Endothelial cell of hepatic sinusoid (primary cell): ENCODE data around the gene NSF.
"Not testable (repeated sequence)": the region's sequence is repeated elsewhere in the genome, so short reads cannot be mapped to it uniquely, and the experiment has no call there.

ENCODE experiments used
- in situ Hi-C: cut with HindIII; loops from 2 replicates; pipeline ENCODE4 v1.10.0; 2017; ENCODE audit warnings: low sequenced_read_pairs

NSF gene

DNA sequence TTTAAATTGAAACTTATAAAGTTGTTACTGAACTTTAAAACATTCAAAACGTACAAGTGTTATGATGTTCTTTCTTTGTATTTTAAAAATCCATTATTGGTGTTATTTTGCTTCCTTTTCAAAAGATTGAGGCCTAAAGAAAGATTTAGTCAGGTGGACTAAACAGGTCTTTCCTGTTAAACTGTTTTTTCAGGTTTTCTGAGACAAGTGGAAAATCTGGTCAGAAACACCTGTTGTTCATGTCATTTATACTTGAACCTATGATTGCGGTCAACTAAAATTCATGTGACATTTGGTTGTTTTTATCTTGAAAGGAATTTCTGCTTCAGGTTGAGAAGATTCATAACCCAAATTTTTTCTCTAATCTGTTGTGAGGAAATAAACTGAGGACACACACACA lies 108.5 kb downstream of the NSF start:
- in situ Hi-C loops, result not testable (repeated sequence)

- in situ Hi-C loops, result no loop called here
Observed at GRCh38 chr17:46717999-46718398, 127.5 kb downstream of the NSF start.

GRCh38 chr17:46719891-46720290 lies 129.4 kb downstream of the NSF start:
- in situ Hi-C loops, result no loop called here

- in situ Hi-C loops, result no loop called here
Observed at GRCh38 chr17:46720408-46720807, 129.9 kb downstream of the NSF start.

DNA sequence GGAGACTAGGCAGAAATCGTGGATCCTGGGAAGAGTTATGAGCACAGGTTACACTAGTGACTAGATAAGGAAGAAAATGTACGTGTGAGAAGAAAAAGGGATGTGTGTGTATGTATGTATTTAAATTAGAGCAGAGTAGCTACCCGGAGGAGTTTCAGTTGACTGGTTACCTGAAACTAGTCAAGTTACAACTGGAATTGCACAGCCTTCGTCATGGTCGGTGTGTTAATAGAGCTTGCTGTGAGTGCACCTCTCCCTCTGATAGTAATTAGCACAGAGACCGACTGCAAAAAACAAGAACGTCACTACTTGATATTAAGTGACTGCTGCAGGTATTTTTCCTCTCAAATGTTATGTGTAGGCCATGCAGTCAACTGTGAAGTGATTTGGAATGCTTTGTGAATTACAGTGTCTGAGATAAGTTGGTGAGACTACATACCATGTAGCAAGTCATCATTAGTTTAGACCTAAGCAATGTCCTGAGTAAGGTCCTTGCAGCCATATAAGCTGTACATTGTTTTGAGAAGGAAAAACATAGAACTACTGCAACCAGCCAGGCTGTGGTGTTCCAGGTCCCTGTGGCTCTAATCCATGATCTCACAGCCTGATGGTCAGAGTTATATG lies 132.3 kb downstream of the NSF start:
- in situ Hi-C loops, result no loop called here

GRCh38 chr17:46726206-46726605 lies 135.7 kb downstream of the NSF start:
- in situ Hi-C loops, result no loop called here

DNA sequence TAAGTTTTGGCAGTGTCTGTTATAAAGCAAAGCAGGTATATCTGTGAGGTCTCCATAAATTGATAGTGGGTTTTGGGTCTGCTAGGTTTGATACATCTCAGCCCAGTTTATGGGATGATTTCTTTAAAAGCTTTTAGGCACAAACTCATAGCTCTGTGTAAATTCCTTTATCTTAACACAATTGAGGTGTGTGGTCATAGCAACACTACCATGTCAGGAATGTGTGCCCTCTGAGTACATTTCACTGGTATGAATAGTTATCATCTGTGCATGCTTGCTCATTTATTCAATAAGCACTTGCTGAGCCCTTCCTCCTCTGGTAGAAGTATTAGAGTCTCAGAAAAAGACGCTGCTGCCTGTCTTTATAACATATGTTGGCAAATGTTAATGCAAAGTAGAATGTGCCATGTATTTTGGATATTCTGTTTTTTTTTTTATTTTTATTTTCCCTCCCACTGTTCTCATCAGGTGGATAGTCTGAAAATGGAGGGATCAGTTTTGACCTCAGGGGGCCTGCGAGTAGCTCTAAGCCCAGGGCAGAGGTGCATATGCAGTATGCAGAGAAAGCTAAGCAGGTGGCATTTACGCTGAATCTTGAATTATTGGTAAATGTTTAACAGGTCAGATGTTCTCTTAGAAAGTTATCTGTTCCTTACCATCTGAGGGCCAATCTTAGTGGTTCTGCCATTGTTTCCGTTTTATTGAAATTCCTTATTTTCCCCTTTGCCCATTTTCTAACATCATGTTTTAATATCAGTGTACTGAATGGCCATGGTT lies 137.3 kb downstream of the NSF start:
- in situ Hi-C loops, result no loop called here

DNA sequence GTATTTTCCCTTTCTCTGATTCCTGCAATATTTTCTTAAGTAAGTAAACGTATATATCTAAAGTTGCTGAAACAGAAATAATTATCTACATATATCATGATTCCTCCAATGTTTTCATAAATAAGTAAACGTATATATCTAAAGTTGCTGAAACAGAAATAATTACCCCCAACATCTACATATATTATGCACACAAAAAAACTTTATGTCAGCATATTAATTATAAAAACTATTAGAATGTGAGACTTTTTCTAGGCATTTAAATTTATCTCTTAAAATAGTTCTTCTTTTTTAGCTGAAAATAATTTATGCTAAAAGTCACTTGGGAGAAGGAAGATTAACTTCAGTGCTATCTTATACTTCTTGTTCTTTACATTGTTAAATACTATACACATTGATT lies 139.6 kb downstream of the NSF start:
- in situ Hi-C loops, result no loop called here

DNA sequence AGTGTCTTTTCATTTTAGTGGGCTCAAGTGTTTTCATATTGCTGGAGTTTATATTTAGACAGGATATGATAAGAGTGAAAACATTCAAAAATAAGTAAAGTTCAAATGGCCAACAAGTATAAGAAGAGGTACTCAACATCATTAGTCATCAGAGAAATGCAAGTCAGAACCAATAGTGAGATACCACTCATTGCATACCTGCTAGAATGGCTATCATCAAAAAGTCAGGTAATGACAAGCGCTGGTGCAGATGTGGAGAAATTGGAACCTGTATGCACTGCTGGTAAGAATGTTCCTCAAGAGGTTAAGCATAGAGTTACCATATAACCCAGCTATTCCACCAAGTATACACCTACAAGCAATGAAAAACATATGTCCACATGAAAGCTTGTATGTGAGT lies 140.2 kb downstream of the NSF start:
- in situ Hi-C loops, result no loop called here

DNA sequence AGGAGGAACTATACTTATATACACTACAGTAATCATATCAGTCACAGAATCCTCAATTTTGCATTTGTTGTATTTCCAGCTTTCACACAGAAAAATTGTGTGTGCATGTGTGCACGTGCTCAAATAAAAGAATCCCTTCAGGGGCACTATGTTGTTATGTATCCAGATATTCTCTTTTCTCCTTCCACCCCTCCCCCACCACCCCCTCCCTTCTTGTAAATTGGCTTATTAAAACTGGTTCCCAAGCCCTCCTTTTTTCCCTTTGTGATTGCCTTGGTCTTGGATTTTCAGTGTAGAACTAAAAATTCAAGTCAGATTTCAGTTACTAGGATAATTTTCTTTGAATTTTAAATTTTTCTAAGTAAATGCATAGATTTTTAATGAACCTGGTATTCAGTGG lies 141.7 kb downstream of the NSF start:
- in situ Hi-C loops, result no loop called here

GRCh38 chr17:46732754-46733398 lies 142.4 kb downstream of the NSF start:
- in situ Hi-C loops, result no loop called here

GRCh38 chr17:46733837-46734475 lies 143.5 kb downstream of the NSF start:
- in situ Hi-C loops, result no loop called here

DNA sequence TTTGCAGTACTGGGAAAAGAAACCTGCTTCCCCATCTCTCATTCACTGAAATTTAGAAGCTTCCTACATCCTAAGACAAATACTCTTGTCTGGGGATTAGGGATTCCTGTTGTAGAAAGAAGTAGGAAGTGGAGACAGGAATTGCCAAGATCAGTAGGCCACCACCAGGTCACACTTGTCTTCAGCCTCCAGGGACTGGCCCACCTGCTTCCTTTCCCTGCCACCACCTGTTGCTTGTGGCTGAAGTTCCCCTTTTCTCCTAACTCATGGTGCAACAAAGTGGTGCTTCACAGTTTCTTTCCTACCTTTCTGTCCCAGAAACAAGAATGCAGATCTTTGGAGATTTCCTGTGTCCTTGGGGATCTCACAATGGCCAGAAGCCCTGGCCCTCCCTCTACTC lies 145.6 kb downstream of the NSF start:
- in situ Hi-C loops, result no loop called here

DNA sequence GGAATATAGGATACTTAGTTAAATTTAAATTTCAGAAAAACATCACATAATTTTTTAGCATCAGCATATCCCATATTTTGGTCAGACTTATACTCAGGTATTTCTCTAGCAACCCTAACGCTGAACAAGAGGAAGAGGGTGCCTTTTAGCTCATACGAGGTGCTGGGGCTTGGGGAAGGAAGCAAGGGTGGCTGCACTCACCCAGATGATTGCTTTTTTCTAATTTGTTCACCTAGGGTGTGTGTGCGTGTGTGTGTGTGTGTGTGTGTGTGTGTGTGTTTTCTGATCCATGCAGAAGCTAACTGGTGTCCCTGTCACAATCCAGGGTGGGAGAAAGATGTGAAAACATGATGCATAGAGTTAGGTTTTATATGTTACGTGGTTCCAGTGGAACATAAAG lies 146.9 kb downstream of the NSF start:
- in situ Hi-C loops, result no loop called here

DNA sequence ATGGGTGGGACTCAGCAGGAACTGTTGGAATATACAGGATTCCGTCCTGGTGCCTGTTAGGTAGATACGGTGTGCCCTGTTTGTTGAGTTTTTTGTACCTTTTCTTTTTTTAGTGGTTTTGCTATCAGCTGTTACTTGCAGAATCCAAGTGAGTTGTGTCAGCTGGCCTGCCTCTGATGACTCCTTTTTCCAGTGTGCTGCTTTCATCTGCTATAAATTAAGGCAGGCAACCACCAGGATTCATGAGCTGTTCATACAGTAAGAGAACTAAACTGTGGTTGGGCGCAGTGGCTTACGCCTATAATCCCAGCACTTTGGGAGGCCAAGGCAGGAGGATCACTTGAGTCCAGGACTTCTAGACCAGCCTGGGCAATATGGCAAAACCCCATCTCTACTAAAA lies 148.1 kb downstream of the NSF start:
- in situ Hi-C loops, result no loop called here

- in situ Hi-C loops, result no loop called here
Observed at GRCh38 chr17:46739982-46740381, 149.5 kb downstream of the NSF start.

DNA sequence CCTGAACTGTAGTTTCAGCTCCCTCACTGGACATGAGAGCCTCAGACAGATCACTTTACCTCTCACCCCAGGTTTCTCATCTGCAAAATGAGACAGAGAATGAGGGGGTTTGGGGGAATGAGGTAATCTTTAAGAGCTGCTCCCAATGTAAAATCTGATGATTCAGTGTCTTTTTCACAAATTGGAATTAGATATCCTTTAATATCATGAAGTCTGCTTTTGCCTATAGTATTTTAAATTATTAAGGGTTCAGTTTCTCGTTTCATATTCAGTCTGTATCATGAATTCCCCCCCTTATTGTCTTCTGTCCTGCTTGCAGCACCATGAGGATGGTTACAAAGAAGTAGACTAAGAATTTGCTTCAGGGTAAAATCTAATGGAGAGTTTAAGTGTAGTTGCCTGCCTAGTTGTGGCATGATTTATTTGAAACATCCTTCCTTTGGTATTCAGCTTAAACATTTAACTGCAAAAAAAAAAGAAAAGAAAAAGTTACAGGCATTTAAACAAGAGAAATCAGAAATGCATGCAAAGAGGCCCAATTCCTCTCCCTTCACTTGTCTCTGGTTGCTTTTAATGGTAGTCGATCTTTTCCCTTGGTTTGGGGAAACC lies 150.8 kb downstream of the NSF start:
- in situ Hi-C loops, result no loop called here

- in situ Hi-C loops, result no loop called here
Observed at GRCh38 chr17:46742565-46743270, 152.2 kb downstream of the NSF start.

DNA sequence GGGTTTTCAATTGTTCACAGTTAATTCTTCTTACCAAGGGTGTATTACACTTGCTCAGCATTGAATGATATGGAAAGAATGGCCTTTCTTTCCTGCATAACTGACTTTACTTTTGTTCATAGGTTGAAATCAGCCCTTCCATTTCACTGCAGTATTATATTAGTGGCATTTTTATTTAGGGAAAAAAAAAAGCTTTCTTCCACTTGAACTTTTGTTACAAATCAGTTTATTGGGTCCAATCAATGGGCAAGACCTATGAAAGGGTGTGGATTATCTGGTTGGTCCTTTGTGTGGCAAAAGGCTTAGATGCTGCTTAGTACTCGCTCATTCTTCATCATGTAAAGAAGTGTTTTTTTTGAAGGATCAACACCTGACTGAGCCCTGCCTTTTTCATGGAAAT lies 154.0 kb downstream of the NSF start:
- in situ Hi-C loops, result no loop called here

GRCh38 chr17:46745376-46745775 lies 154.9 kb downstream of the NSF start:
- in situ Hi-C loops, result no loop called here

- in situ Hi-C loops, result no loop called here
Observed at GRCh38 chr17:46751425-46751824, 161.0 kb downstream of the NSF start.
